HFFc6 (cell line): ENCODE measurements around the gene TMEM150B. TPM values are rescaled to one million over a fixed set of nuclear protein-coding genes. Genes with fewer than 3 reads are reported as not detected.

Experiments
- DNase-seq: peaks from one replicate; pipeline ENCODE4 v3.0.0-alpha.2; 2018
- H3K27ac Mint-ChIP-seq: 2 replicates; pipeline ENCODE4 v1.8.0; 2020; ENCODE audit warnings: mild to moderate bottlenecking, mixed read lengths
- H3K27me3 Mint-ChIP-seq: 2 replicates; pipeline ENCODE4 v1.8.0; 2021; ENCODE audit warnings: mild to moderate bottlenecking, moderate library complexity, mixed read lengths; ENCODE audit not compliant: insufficient read depth
- H3K36me3 Mint-ChIP-seq: 2 replicates; pipeline ENCODE4 v1.8.0; 2021; ENCODE audit warnings: low read depth, mixed read lengths
- H3K4me1 Mint-ChIP-seq: 2 replicates; pipeline ENCODE4 v1.8.0; 2020; ENCODE audit warnings: low read depth, mixed read lengths
- H3K4me3 Mint-ChIP-seq: 2 replicates; pipeline ENCODE4 v1.8.0; 2020; ENCODE audit warnings: mild to moderate bottlenecking, moderate library complexity, mixed read lengths
- H3K9me3 Mint-ChIP-seq: 2 replicates; pipeline ENCODE4 v1.8.0; 2020; ENCODE audit warnings: mild to moderate bottlenecking, mixed read lengths
- CTCF ChIP-seq: fragments of 200-600 bp; sonication (generic); IDR thresholded peaks from 2 replicates; pipeline ENCODE4 v1.5.0; 2021; ENCODE audit warnings: antibody characterized with exemption, mild to moderate bottlenecking
- total RNA-seq, 6 experiments: library from RNA; stranded (reverse); fragmentation: NEBNext Ultra II Directional; extraction: Animal tissue kit (Norgen Biotek cat#: 25700); gene quantifications; 2 replicates in 1 of 6; 3 replicates in 5 of 6; pipeline ENCODE4 v1.2.3, GENCODE V29; 2021

Gene TMEM150B
- total RNA-seq, 6 experiments from 2014 or later: not detected

GRCh38 chr19:55321466-55322137, 3.5 kb downstream of the TMEM150B start:
- Mint-ChIP-seq H3K36me3 (no peaks in the 10 kb centered on the region), H3K9me3 (no peaks in the 10 kb centered on the region), H3K4me1 (0 out of 2 replicates have a peak, but pooled peaks cover 5% of the 10 kb centered on the region), H3K27ac (no peak overlapping the region), H3K4me3 (no peak overlapping the region), H3K27me3 (peaks cover 34% of the 10 kb centered on the region)
- TF ChIP-seq CTCF: no peak
- DNase-seq: no peak

GRCh38 chr19:55320844-55321419, 4.2 kb downstream of the TMEM150B start:
- peaks cover 32% of the 10 kb centered on the region for H3K27me3 Mint-ChIP-seq
- no peaks in the 10 kb centered on the region for H3K36me3 Mint-ChIP-seq
- H3K4me3 Mint-ChIP-seq: no peak overlapping the region
- H3K9me3 Mint-ChIP-seq: no peaks in the 10 kb centered on the region
- no peaks in the 10 kb centered on the region for H3K4me1 Mint-ChIP-seq
- DNase-seq: no peak
- H3K27ac Mint-ChIP-seq: no peak overlapping the region
- TF ChIP-seq CTCF: no peak

GRCh38 chr19:55319785-55320184, 5.4 kb downstream of the TMEM150B start:
- H3K4me1 Mint-ChIP-seq: no peaks in the 10 kb centered on the region
- no peaks in the 10 kb centered on the region for H3K9me3 Mint-ChIP-seq
- H3K27ac Mint-ChIP-seq: no peak overlapping the region
- H3K27me3 Mint-ChIP-seq: peaks cover 33% of the 10 kb centered on the region
- H3K4me3 Mint-ChIP-seq: no peak overlapping the region
- DNase-seq: no peak
- no peak for TF ChIP-seq CTCF
- H3K36me3 Mint-ChIP-seq: no peaks in the 10 kb centered on the region

- Mint-ChIP-seq H3K4me1 (no peaks in the 10 kb centered on the region), H3K4me3 (no peak overlapping the region), H3K9me3 (no peaks in the 10 kb centered on the region), H3K27ac (no peak overlapping the region), H3K27me3 (peaks cover 25% of the 10 kb centered on the region), H3K36me3 (no peaks in the 10 kb centered on the region)
- TF ChIP-seq CTCF: no peak
- no peak for DNase-seq
Measured at GRCh38 chr19:55316646-55317045, 8.5 kb downstream of the TMEM150B start.

- Mint-ChIP-seq H3K4me3 (no peak overlapping the region), H3K4me1 (no peaks in the 10 kb centered on the region), H3K36me3 (no peaks in the 10 kb centered on the region), H3K9me3 (no peaks in the 10 kb centered on the region), H3K27me3 (peaks cover 19% of the 10 kb centered on the region), H3K27ac (no peak overlapping the region)
- no peak for TF ChIP-seq CTCF
- DNase-seq: no peak
Measured at GRCh38 chr19:55315956-55316525, 9.1 kb downstream of the TMEM150B start.
